Brain microvascular endothelial cell (primary cell): ENCODE measurements around the gene SNTG2.

ENCODE experiments used
- DNase-seq: peaks from one replicate; pipeline ENCODE4 v3.0.0-alpha.2; 2020
- H3K27ac ChIP-seq: fragments of 250-450 bp; sonication (Bioruptor Pico); 2 replicates; pipeline ENCODE4 v1.5.1; 2020; ENCODE audit warnings: mild to moderate bottlenecking, moderate library complexity
- H3K27me3 ChIP-seq: fragments of 250-450 bp; sonication (Bioruptor Pico); replicated peaks from 2 replicates; pipeline ENCODE4 v1.5.1; 2020; ENCODE audit warnings: mild to moderate bottlenecking
- H3K36me3 ChIP-seq: fragments of 250-450 bp; sonication (Bioruptor Pico); replicated peaks from 2 replicates; pipeline ENCODE4 v1.5.1; 2020; ENCODE audit warnings: mild to moderate bottlenecking
- H3K4me3 ChIP-seq: 2 replicates; pipeline ENCODE4 v1.5.1; 2011; ENCODE audit warnings: low read depth, mild to moderate bottlenecking, control low read depth, low read length, moderate library complexity
- CTCF ChIP-seq: IDR thresholded peaks from 2 replicates; pipeline ENCODE4 v1.5.1; 2011; ENCODE audit warnings: low read depth, mild to moderate bottlenecking, moderate library complexity, low read length, control low read depth, inconsistent platforms; ENCODE audit errors: missing control alignments
- in situ Hi-C: cut with HindIII; loops from 2 replicates; pipeline ENCODE4 v1.10.0; 2017; ENCODE audit warnings: low sequenced_read_pairs, low pct_ligation_motif_present

Gene SNTG2

GRCh38 chr2:929925-930324, 20.7 kb upstream of the SNTG2 start:
- Histone ChIP-seq H3K4me3 (no peak overlapping the region), H3K27me3 (no peaks in the 10 kb centered on the region)

GRCh38 chr2:930935-931334, 19.7 kb upstream of the SNTG2 start:
- Histone ChIP-seq H3K4me3 (no peak overlapping the region), H3K27ac (no peak overlapping the region), H3K36me3 (no peaks in the 10 kb centered on the region), H3K27me3 (no peaks in the 10 kb centered on the region)
- TF ChIP-seq CTCF, result no peak
- in situ Hi-C loops, result no loop called here
- no peak for DNase-seq

More at GRCh38 chr2:929925-930324, 20.7 kb upstream of the SNTG2 start:
- DNase-seq, result no peak
- in situ Hi-C loops, result no loop called here
- no peak overlapping the region for H3K27ac ChIP-seq
- no peak for TF ChIP-seq CTCF
- H3K36me3 ChIP-seq, result no peaks in the 10 kb centered on the region

- no peak for DNase-seq
- Histone ChIP-seq H3K4me3 (no peak overlapping the region), H3K36me3 (no peaks in the 10 kb centered on the region), H3K27me3 (no peaks in the 10 kb centered on the region), H3K27ac (no peak overlapping the region)
- in situ Hi-C loops, result no loop called here
- TF ChIP-seq CTCF, result no peak
Measured at GRCh38 chr2:932320-933115, 18.1 kb upstream of the SNTG2 start.

- no peak for TF ChIP-seq CTCF
- Histone ChIP-seq H3K27ac (no peak overlapping the region), H3K36me3 (no peaks in the 10 kb centered on the region), H3K4me3 (no peak overlapping the region), H3K27me3 (no peaks in the 10 kb centered on the region)
- in situ Hi-C loops, result no loop called here
- no peak for DNase-seq
Measured at GRCh38 chr2:933734-934295, 16.8 kb upstream of the SNTG2 start.

- no peak for TF ChIP-seq CTCF
- H3K36me3 ChIP-seq, result no peaks in the 10 kb centered on the region
- H3K27me3 ChIP-seq, result no peaks in the 10 kb centered on the region
- no peak overlapping the region for H3K4me3 ChIP-seq
- H3K27ac ChIP-seq, result peak overlapping the region; percentile 79
- in situ Hi-C loops, result no loop called here
- DNase-seq, result peak; percentile 92
Measured at GRCh38 chr2:937530-937929, 13.1 kb upstream of the SNTG2 start.
